ENCODE measurements around the gene SPG7.

Gene SPG7

GRCh38 chr16:89517128-89517527, 8.9 kb downstream of the SPG7 start:
- no peak for DNase-seq (ENCODE audit: low spot score)

DNA sequence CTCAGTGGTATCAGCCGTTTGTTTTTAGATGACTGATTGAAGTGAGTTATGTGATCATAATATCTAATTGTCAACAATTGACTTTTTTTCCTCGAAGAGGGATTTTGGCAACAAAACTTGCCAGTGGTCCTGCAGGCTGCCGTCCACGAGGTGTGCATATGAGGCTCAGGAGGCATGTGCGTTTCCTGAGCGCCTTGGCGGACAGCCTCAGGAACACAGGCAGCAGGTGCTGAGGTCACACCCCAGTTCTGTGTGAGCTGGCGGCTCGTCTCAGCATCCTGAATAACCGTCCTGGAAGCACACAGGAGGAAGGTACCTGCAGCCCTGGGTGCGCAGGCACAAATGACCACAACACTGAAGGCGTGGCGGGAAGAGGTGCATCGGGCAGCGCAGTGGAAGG, 11.7 kb downstream of the SPG7 start:
- no peak for DNase-seq (ENCODE audit: low spot score)

GRCh38 chr16:89522287-89522686, 14.1 kb downstream of the SPG7 start:
- no peak for DNase-seq (ENCODE audit: low spot score)

GRCh38 chr16:89523680-89524344, 15.6 kb downstream of the SPG7 start:
- DNase-seq (ENCODE audit: low spot score): no peak

GRCh38 chr16:89525146-89525913, 17.1 kb downstream of the SPG7 start:
- DNase-seq (ENCODE audit: low spot score): no peak

- no peak for DNase-seq (ENCODE audit: low spot score)
Measured at GRCh38 chr16:89529097-89529496, 20.9 kb downstream of the SPG7 start.

DNA sequence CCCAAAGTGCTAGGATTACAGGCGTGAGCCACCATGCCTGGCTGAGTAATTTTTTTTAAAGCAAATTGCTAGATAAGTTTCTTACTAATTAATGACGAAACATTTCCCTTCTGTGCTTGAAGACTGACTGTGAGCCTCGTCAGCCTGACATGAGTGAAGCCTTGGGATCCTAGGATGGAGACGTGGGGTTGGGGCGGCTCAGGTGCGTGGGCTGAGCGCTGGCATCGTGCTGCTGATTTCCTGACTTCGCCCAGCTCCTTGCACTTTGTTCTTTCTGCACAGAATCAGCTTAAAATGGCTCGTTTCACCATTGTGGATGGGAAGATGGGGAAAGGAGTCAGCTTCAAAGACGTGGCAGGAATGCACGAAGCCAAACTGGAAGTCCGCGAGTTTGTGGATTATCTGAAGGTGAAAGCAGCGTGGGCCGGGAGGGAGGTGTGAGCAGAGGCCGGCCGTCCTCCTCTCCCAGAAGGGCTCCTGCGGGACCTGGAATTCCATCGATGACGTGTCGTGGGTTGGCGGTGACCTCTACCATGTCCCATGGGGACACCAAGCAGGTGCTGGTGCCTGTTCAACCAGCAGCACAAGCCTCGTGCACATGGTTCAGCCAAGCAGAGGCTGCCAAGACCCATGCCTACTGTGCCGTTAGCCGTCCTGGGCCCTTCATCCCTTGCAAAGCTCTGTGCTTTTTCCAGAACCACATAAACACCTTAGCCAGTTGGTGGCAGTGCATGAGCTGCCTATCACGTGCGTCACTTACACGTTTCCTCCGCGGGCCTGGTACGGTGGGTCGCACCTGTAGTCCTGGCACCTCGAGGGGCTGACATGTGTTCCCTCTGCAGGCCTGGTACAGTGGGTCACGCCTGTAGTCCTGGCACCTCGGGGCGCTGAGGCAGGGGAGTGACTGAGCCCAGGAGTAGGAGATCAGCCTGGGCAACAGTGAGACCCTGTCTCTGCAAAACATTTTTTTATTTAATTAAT, 22.5 kb downstream of the SPG7 start:
- DNase-seq (ENCODE audit: low spot score): no peak

GRCh38 chr16:89531821-89532526, 23.8 kb downstream of the SPG7 start:
- DNase-seq (ENCODE audit: low spot score): no peak

GRCh38 chr16:89534252-89534756, 26.1 kb downstream of the SPG7 start:
- DNase-seq (ENCODE audit: low spot score): no peak

GRCh38 chr16:89536371-89536770, 28.2 kb downstream of the SPG7 start:
- DNase-seq (ENCODE audit: low spot score): no peak

DNA sequence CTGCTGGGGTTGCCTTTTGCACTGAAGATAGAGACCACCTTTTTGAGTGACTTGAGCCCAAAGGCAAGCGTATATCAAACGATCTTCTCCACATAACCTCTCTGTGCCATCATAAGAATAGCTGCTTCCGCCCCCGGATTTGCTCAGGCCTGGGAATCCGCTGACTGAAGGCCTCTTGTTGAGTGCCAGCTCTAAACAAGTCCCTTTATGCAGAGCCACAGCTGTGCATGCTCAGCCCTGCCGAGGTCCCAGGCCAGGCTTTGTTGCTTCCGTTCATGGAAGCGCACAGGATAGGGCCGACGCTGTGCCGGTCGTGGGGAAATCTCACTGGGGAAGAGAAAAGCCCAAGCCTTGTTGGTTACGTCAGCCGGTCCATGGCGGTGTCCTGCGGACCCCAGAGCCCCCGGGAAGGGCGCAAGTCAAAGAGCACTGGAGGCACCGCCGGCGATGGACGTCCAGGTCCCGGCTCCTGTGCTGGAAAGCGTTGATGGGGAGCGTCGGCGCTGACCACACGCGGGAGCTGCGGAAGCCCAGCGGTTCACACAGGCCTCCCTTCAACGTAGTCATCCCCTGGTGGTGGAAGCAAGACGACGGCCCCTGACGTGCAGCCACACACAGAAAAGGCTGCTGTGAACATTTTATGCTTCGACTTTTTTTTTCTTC, 28.8 kb downstream of the SPG7 start:
- no peak for DNase-seq (ENCODE audit: low spot score)

GRCh38 chr16:89537549-89537925, 29.3 kb downstream of the SPG7 start:
- DNase-seq (ENCODE audit: low spot score): no peak

DNA sequence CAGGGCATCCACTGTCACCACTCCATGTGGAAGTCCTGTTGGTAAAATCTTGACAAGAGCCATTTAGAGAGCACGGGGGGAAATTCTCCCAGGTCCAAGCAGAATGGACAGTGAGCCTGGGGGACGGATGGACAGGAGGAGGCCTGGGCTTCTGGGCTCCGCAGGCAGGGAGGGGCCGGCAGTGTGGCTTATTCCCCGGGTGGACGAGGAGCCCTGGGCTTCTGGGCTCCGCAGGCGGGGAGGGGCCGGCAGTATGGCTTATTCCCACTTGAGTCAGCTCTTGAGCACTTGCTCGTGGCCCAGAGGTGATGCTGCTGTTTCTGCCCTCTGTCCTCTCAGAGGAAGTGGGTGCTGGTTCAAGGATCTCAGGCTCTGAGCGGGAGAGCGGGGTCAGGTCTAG, 30.1 kb downstream of the SPG7 start:
- no peak for DNase-seq (ENCODE audit: low spot score)

- no peak for DNase-seq (ENCODE audit: low spot score)
Measured at GRCh38 chr16:89540557-89540956, 32.4 kb downstream of the SPG7 start.

DNA sequence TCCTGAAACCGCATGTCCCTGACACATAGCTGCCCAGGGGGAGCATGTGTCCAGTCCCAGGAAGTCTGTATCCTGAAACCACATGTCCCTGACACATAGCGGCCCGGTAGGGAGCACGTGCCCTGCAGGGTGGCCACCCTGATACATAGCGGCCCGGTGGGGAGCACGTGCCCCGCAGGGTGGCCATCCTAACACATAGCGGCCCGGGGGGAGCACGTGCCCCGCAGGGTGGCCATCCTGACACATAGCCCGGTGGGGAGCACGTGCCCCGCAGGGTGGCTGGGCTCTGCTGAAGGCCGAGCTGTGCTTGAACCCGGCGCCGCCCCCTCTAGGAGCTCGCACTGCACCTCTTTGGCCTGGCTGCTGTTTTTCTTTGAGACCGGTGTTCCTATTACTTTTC, 33.6 kb downstream of the SPG7 start:
- DNase-seq (ENCODE audit: low spot score): no peak

GRCh38 chr16:89544113-89544512, 35.9 kb downstream of the SPG7 start:
- no peak for DNase-seq (ENCODE audit: low spot score)

GRCh38 chr16:89544713-89545043, 36.5 kb downstream of the SPG7 start:
- DNase-seq (ENCODE audit: low spot score): no peak

DNA sequence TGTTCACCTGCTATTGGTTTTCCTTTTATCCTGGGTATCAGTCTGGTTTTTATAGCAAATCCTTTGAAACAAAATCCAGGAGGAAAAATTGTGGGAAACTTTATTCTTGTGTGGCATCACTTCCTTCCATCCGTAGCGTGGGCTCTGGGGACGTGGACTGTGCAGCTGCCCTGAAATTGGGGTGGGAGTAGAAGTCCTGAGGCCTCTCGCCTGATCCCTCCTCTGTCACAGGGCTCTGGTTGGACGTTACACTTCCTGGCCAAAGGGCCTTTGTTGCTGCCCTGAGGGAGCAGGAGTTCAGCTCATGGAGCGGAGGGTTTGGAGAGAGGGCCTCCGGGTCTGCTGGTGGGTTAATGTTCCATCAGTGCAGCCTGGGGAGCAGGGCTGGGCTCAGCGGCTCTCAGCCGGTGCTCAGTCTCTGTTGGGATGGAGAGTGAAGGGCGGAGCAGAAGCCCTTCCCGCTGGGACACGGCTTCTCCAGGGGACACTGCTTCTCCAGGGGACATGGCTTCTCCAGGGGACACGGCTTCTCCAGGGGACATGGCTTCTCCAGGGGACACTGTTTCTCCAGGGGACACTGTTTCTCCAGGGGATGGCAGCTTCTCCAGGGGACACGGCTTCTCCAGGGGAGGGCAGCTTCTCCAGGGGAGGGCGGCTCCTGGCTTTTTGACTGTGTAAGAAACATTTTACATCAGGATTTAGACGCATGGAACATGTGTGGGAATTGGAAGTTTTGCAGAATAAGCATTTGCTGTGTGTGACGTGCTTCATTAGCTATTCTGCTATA, 37.0 kb downstream of the SPG7 start:
- no peak for DNase-seq (ENCODE audit: low spot score)

- DNase-seq (ENCODE audit: low spot score): no peak
Measured at GRCh38 chr16:89545831-89546574, 37.8 kb downstream of the SPG7 start.

GRCh38 chr16:89546781-89547180, 38.6 kb downstream of the SPG7 start:
- DNase-seq (ENCODE audit: low spot score): no peak
